Stimulated activated CD4-positive, alpha-beta T cell treated with anti-CD3 and anti-CD28 coated beads, Interleukin-4, amount 100 ng/mL, for 24 hours (primary cell): Measurements from ENCODE around the gene LSP1.

Experiments
- DNase-seq: peaks from one replicate; pipeline ENCODE4 v3.0.0-alpha.2; 2020

Gene LSP1

GRCh38 chr11:1920128-1920908 is 67.4 kb downstream of the LSP1 start:
- no peak for DNase-seq

- no peak for DNase-seq
Observed at GRCh38 chr11:1920909-1921573, 68.2 kb downstream of the LSP1 start.

DNA sequence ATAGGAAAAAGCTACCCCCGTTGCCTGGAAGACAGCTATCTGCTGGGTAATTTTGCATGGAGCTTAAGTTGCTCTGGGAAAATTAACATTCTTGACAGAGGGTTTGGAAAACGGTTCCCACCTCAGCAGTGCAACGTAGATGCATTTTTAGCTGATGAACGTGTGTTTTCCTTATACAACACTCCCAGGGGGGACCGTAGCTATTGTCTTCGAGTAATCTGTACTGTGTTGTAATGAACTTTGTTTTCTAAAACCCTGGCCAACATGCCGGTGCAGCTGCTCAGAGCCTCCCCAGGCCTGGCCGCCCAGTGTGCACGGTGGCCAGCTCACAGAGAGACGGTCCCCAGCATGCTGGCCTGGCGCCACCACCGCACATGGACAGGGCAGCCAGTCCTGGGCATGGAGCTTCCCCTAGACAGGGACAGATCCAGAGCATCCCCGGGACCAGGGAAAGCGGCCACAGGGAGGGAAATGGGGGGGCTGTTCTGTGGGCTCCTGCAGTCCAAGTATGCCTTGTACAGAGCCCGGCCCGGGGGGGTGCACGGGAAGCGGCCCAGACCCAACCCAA is 68.8 kb downstream of the LSP1 start:
- no peak for DNase-seq

GRCh38 chr11:1922481-1923081 is 69.7 kb downstream of the LSP1 start:
- DNase-seq: no peak

GRCh38 chr11:1923201-1923956 is 70.5 kb downstream of the LSP1 start:
- no peak for DNase-seq

- DNase-seq: no peak
Observed at GRCh38 chr11:1924181-1924580, 71.3 kb downstream of the LSP1 start.

GRCh38 chr11:1924646-1925372 is 71.9 kb downstream of the LSP1 start:
- DNase-seq: no peak

- no peak for DNase-seq
Observed at GRCh38 chr11:1925373-1926155, 72.7 kb downstream of the LSP1 start.

DNA sequence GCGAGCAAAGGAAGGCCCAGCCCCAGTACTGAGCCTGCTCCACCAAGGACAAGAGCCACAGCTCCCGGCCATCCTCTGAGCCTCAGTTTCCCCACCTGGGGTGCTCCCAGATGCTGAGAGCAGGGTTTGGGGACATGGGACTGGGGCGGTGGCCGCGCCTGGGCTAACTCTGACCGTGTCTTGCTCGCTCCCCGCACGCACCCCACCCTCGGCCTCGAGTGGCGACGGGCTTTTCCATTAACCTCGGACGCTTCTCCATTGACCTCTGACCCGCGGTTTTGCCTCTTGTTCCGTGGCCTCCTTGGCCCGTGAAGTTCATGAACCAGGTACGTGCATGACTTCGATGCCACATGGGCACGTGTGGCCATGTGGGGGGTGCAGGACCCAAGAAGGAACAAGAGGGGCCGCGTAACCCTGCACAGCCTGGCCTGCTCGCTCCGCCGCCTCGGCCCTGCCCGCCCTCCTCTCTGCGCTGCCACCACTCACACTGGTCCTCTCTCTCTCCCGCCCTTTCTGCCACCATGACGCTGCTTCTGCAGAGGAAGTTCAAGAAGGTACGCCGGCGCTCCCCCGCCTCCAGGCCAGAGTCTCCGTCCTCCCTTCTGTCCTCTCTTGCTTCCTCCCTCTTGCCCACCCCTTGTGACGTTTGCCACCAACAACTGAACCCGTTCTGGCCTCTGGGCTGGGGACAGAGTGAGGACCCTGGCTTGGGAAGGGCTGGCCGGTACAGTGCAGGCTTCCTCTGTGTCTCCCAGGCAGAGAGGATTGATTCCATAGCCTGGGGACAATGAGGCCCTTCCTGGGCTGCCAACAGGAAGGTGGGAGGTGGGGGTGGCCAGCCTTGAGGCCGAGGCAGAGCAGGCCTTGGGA is 73.5 kb downstream of the LSP1 start:
- DNase-seq: no peak

GRCh38 chr11:1927026-1927847 is 74.4 kb downstream of the LSP1 start:
- DNase-seq: no peak

GRCh38 chr11:1927848-1928469 is 75.1 kb downstream of the LSP1 start:
- DNase-seq: no peak

GRCh38 chr11:1928470-1928890 is 75.6 kb downstream of the LSP1 start:
- no peak for DNase-seq

GRCh38 chr11:1928891-1929541 is 76.1 kb downstream of the LSP1 start:
- no peak for DNase-seq

DNA sequence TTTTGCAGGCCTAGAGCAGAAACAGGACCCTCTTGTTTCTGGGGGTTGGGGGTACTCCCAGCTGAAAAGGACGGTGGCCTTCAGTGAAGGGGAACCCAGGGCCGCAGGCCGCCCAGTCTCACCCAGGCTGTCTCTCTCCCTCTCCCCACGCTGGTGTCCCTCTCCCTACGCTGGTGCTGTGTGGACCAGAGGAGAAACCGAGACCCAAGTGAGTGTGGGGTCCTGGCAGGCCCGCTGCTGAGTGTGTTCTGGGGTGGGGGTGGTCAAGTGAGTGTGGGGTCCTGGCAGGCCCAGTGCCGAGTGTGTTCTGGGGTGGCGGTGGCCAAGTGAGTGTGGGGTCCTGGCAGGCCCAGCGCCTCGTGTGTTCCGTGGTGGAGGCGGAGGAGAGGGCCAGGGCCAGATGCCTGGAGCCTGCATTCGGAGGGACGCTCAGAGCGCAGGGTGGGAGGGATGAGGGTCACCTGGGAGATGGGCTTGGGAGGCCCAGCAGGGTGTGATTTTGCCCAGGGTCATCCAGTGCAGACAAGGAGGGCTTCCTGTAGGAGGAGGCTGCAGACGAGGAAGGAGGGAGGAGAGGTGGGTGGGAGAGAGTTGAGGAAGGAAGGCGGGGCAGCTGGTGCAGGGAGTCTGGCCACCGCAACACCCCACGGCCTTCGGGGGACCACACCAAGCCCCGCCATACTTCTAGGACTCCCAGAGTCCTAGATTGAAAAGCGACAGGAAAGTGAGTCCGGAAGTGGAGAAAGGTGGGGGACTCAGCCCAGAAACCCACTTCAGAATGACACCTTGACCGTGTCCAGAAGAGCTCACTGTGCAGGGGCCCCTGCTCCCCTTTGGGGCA is 77.0 kb downstream of the LSP1 start:
- no peak for DNase-seq

DNA sequence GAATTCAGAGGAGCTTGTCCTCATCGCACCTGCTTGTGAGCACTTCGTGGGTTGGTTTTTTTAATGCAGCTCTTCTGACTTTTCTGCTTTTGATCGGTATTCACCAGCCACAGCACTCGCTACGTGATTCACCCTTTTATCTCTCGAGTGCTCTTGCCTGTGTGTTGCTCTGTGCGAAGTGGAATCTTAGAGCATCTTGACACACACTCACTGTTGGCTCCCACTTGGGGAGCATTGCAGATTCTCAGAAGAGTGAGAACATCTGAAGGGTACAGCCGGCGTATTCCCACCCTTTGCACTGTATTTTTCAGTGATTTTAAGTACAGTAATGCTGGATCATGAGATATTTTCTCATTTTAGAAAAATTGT is 77.6 kb downstream of the LSP1 start:
- no peak for DNase-seq

DNA sequence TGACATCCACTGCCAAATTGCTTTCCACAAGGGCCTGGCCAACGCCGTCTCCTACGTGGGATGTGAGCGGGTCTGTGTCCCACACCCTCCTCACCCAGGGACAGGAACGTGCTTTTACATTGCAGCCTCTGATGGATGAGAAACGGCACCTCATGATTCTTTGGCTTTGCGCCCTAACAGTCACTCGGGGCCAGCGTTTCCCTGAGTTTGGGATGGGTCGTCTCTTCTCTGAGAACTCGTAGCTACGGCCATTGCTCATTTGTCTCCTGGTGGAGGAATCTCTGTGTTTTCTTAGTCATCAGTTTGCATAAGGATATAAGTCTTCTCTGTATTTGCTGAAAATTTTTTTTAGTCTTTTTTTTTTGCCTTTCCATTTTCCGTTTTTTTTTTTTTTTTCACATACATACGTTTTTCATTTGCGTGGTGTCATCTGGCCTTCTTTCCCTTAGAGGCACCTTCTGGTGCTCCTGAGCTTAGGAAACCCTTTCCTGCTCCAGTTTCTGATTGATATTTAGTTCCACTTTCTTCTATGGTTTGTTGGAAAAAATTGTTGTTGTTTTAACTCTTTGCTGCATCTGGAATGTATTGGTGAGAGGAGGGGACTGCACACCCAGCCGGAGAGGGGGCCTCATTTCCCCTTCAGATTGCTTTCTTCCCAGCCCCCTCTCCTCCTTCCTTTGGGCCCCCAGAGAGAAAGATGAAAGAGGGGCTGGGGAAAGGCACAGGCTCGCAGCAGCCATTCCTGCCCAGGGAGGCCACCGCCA is 78.6 kb downstream of the LSP1 start:
- DNase-seq: no peak

DNA sequence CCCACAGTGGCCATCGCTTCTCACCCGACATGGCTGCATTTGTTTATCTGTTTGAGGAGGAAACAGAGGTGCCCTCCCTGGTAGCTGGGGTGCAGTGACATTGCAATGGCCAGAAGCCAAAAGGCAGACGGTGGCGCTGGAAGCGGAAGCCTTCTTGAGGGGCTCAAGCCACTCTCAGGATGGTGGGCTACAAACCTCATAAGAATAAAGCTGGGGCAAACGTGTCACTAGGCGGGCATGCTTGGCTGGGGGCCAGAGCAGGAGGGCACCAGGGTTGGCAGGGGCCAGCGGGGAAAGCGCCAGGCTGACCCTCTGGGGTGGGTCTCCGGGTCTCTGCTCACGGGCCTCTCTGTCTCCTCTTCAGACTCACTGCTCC is 79.2 kb downstream of the LSP1 start:
- no peak for DNase-seq
